HG02623 (cell line): ENCODE data around the gene COL12A1.

Experiments
- ATAC-seq: cut with Tn5 transposase; IDR thresholded peaks from one replicate; pipeline ENCODE4 v1.9.1; 2021; ENCODE audit warnings: moderate library complexity; ENCODE audit not compliant: unreplicated experiment

The COL12A1 gene

GRCh38 chr6:75145211-75145610 is 60.6 kb downstream of the COL12A1 start:
- ATAC-seq = no peak

GRCh38 chr6:75144386-75144785 is 61.5 kb downstream of the COL12A1 start:
- ATAC-seq = no peak

- ATAC-seq = no peak
These were observed 62.7 kb downstream of the COL12A1 start for GRCh38 chr6:75143191-75143590.

GRCh38 chr6:75142721-75143120 is 63.1 kb downstream of the COL12A1 start:
- no peak for ATAC-seq

- ATAC-seq = no peak
These were observed 70.0 kb downstream of the COL12A1 start for GRCh38 chr6:75135876-75136275.

GRCh38 chr6:75135450-75135849 is 70.4 kb downstream of the COL12A1 start:
- ATAC-seq = no peak

GRCh38 chr6:75130784-75131183 is 75.1 kb downstream of the COL12A1 start:
- no peak for ATAC-seq

- no peak for ATAC-seq
These were observed 76.8 kb downstream of the COL12A1 start for GRCh38 chr6:75128878-75129570.

- no peak for ATAC-seq
These were observed 79.3 kb downstream of the COL12A1 start for GRCh38 chr6:75126518-75126917.

GRCh38 chr6:75124983-75125382 is 80.9 kb downstream of the COL12A1 start:
- ATAC-seq = no peak

GRCh38 chr6:75124085-75124484 is 81.8 kb downstream of the COL12A1 start:
- ATAC-seq = no peak

- no peak for ATAC-seq
These were observed 86.8 kb downstream of the COL12A1 start for GRCh38 chr6:75118925-75119515.

GRCh38 chr6:75117701-75118100 is 88.2 kb downstream of the COL12A1 start:
- no peak for ATAC-seq

- no peak for ATAC-seq
These were observed 88.9 kb downstream of the COL12A1 start for GRCh38 chr6:75116946-75117345.

GRCh38 chr6:75115481-75115880 is 90.4 kb downstream of the COL12A1 start:
- ATAC-seq = no peak

- no peak for ATAC-seq
These were observed 91.0 kb downstream of the COL12A1 start for GRCh38 chr6:75114806-75115205.

GRCh38 chr6:75114195-75114594 is 91.7 kb downstream of the COL12A1 start:
- ATAC-seq = no peak

GRCh38 chr6:75113446-75113845 is 92.4 kb downstream of the COL12A1 start:
- no peak for ATAC-seq

- ATAC-seq = no peak
These were observed 96.1 kb downstream of the COL12A1 start for GRCh38 chr6:75109765-75110164.

GRCh38 chr6:75109022-75109421 is 96.8 kb downstream of the COL12A1 start:
- no peak for ATAC-seq

- ATAC-seq = no peak
These were observed 97.4 kb downstream of the COL12A1 start for GRCh38 chr6:75108333-75108974.

- no peak for ATAC-seq
These were observed 97.9 kb downstream of the COL12A1 start for GRCh38 chr6:75107913-75108312.
